RWPE2 (cell line): ENCODE measurements around the gene YPEL2.

Experiments used
- ATAC-seq: fragments of 200-7000 bp; cut with Tn5 transposase; 3 replicates; pipeline ENCODE4 v1.9.1; 2021; ENCODE audit warnings: low read depth
- DNase-seq: peaks from one replicate; pipeline ENCODE4 v3.0.0-alpha.2; 2020; ENCODE audit warnings: low spot score
- H3K27ac ChIP-seq: fragments of 450-650 bp; 2 replicates; pipeline ENCODE4 v1.5.1; 2017; ENCODE audit warnings: mild to moderate bottlenecking; ENCODE audit not compliant: poor library complexity, severe bottlenecking
- H3K27me3 ChIP-seq: fragments of 250-450 bp; sonication (Bioruptor Pico); 2 replicates; pipeline ENCODE4 v1.5.1; 2021; ENCODE audit warnings: mild to moderate bottlenecking, moderate library complexity; ENCODE audit not compliant: insufficient read depth, poor library complexity, severe bottlenecking
- H3K36me3 ChIP-seq: fragments of 250-450 bp; sonication (Bioruptor Pico); 2 replicates; pipeline ENCODE4 v1.5.1; 2020; ENCODE audit warnings: low read depth, mild to moderate bottlenecking, moderate library complexity
- H3K4me1 ChIP-seq: fragments of 250-450 bp; sonication (Bioruptor Pico); 2 replicates; pipeline ENCODE4 v1.5.1; 2021; ENCODE audit warnings: mild to moderate bottlenecking, moderate library complexity; ENCODE audit not compliant: insufficient read depth, poor library complexity, severe bottlenecking
- H3K4me3 ChIP-seq: fragments of 250-450 bp; sonication (Bioruptor Pico); 2 replicates; pipeline ENCODE4 v1.5.1; 2021; ENCODE audit warnings: mild to moderate bottlenecking, moderate library complexity; ENCODE audit not compliant: severe bottlenecking
- H3K9me3 ChIP-seq: fragments of 250-450 bp; sonication (Bioruptor Pico); 2 replicates; pipeline ENCODE4 v1.5.1; 2021; ENCODE audit warnings: mild to moderate bottlenecking, moderate library complexity; ENCODE audit not compliant: severe bottlenecking
- CTCF ChIP-seq: fragments of 450-650 bp; IDR thresholded peaks from one replicate; pipeline ENCODE4 v1.5.1; 2017; ENCODE audit warnings: mild to moderate bottlenecking, moderate library complexity; ENCODE audit not compliant: poor library complexity, severe bottlenecking

YPEL2 gene

GRCh38 chr17:59366773-59367656, 35.6 kb downstream of the YPEL2 start:
- Histone ChIP-seq H3K27me3 (no peaks in the 10 kb centered on the region), H3K36me3 (no peaks in the 10 kb centered on the region), H3K4me1 (peaks cover under 1% of the 10 kb centered on the region), H3K9me3 (no peaks in the 10 kb centered on the region), H3K27ac (no peak overlapping the region), H3K4me3 (no peak overlapping the region)
- DNase-seq (no peak), ATAC-seq (no peak)
- no peak for TF ChIP-seq CTCF

- Histone ChIP-seq H3K27me3 (no peaks in the 10 kb centered on the region), H3K36me3 (no peaks in the 10 kb centered on the region), H3K9me3 (no peaks in the 10 kb centered on the region), H3K4me1 (no peaks in the 10 kb centered on the region), H3K27ac (no peak overlapping the region), H3K4me3 (no peak overlapping the region)
- TF ChIP-seq CTCF = no peak
- DNase-seq (no peak), ATAC-seq (peak; percentile 67; the same call in 2 of the 3 replicates)
Observed at GRCh38 chr17:59367657-59368045, 36.2 kb downstream of the YPEL2 start.

GRCh38 chr17:59368218-59368857, 36.9 kb downstream of the YPEL2 start:
- Histone ChIP-seq H3K27ac (no peak overlapping the region), H3K4me1 (no peaks in the 10 kb centered on the region), H3K4me3 (no peak overlapping the region), H3K27me3 (no peaks in the 10 kb centered on the region), H3K9me3 (no peaks in the 10 kb centered on the region), H3K36me3 (no peaks in the 10 kb centered on the region)
- DNase-seq = no peak
- TF ChIP-seq CTCF = no peak
- no peak for ATAC-seq

GRCh38 chr17:59369031-59369975, 37.8 kb downstream of the YPEL2 start:
- no peak overlapping the region for H3K27ac ChIP-seq
- H3K9me3 ChIP-seq = no peaks in the 10 kb centered on the region
- no peaks in the 10 kb centered on the region for H3K36me3 ChIP-seq
- H3K27me3 ChIP-seq = no peaks in the 10 kb centered on the region
- TF ChIP-seq CTCF = no peak
- no peak overlapping the region for H3K4me3 ChIP-seq
- DNase-seq (no peak), ATAC-seq (no peak)
- no peaks in the 10 kb centered on the region for H3K4me1 ChIP-seq
